GM12892 (cell line): ENCODE measurements around the gene KLF13.

Experiments
- POLR2A ChIP-seq: IDR thresholded peaks from 2 replicates; pipeline ENCODE4 v1.6.1; 2011; ENCODE audit warnings: low read depth, low read length, control low read depth
- POLR2AphosphoS5 ChIP-seq: IDR thresholded peaks from 2 replicates; pipeline ENCODE4 v1.6.1; 2011; ENCODE audit warnings: low read depth, low read length, control low read depth

- TF ChIP-seq POLR2AphosphoS5 (no peak), POLR2A (no peak)
These were observed 20.7 kb upstream of the KLF13 start for GRCh38 chr15:31305796-31306425.
